GM18861 (cell line): ENCODE measurements around the gene LRRC7.
"Not testable (repeated sequence)": the region's sequence is repeated elsewhere in the genome, so short reads cannot be mapped to it uniquely, and the experiment has no call there.

ENCODE experiments used
- ATAC-seq: cut with Tn5 transposase; IDR thresholded peaks from one replicate; pipeline ENCODE4 v1.9.1; 2021; ENCODE audit not compliant: unreplicated experiment

Gene LRRC7

DNA sequence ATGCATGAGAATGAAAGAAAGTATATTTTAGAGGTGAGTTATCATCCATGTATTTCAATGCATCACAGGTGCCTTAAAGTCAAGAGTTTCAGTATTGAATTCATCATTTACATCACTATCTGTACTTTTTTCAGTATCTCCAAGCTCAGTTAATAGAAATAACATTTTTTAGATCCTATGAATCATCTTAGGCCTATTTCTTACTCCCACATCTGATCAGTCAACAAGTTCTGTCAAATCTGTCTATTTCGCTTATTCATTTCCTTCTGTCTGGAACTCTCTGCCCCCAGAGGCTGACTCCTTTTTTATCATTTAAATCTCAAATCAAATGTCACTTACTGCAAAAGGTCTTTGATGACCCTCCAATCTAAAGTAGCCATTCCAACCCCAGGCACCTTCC is 295.2 kb downstream of the LRRC7 start:
- ATAC-seq = no peak

DNA sequence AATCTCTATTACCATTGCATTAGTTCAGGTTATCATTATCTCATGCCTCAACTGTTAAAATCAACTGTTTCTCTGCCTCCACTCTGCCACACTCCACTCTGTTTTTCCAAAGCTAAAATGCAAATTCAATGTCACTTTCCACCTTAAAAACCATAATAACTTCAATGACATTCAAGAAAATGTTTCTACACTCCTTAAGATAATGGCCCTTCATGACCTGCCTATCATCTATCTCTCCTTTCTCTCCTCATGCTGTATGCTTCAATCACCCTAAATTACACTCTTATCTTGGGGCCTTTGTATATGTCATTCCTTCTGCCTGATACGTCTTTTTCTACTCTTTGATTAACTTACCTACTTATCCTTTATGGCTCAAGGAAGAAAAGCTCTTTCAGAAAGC is 296.0 kb downstream of the LRRC7 start:
- no peak for ATAC-seq

DNA sequence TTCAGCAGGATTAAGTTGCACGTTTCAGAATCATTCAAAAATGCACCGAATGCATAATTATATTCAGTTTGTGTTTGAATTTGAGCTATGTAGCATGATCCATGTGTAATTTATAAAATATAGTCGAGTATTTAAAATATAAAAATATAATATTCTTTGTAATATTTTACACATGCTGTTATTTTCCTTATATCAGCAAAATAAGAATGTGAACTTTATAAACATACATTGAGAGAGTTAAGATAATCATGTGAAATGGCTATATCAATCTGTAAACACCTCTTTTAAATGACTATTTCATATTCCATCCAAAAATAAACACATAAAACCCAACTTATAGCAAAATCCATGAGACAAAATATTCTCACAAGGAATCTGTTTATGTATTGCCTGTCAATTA is 303.7 kb downstream of the LRRC7 start:
- no peak for ATAC-seq

DNA sequence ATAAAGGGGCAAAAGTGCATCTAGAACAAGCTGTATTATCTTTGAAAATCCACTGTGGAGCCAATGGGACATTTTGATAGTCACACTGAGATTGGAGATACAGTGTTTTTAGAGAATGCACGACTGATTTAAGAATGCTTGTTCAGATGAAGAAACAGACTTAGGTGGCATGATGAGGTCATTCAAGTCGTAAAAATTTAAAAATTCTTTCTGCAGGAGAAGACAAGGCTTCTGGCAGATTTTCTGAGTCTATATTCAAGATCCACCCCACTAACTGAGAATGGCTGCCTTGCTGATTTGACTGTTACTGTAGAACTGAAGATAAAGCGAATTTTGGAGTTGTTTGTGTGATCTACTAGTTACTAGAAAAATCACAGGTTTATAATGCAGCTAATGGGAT is 310.6 kb downstream of the LRRC7 start:
- no peak for ATAC-seq

DNA sequence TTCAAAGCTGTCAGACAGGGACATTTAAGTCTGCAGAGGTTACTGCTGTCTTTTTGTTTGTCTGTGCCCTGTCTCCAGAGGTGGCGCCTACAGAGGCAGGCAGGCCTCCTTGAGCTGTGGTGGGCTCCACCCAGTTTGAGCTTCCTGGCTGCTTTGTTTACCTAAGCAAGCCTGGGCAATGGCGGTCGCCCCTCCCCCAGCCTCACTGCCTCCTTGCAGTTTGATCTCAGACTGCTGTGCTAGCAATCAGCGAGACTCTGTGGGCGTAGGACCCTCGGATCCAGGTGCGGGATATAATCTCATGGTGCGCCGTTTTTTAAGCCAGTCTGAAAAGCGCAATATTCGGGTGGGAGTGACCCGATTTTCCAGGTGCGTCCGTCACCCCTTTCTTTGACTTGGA is 320.3 kb downstream of the LRRC7 start:
- not testable (repeated sequence) for ATAC-seq

DNA sequence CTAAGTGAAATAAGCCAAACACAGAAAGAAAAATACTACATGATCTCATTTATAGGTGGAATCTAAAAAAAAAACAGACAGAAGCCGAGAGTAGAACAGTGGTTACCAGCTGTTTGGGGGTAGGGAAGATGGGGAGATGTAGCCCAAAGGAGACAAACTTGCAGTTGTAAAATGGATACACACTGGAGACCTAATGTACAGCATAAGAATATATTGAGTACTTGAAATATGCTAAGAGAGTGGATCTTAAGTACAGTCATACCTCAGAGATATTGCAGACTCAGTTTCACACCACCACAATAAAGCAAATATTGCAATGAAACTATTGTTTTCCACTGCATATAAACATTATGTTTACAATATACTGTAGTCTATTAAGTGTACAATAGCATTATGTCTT is 320.9 kb downstream of the LRRC7 start:
- ATAC-seq = no peak

DNA sequence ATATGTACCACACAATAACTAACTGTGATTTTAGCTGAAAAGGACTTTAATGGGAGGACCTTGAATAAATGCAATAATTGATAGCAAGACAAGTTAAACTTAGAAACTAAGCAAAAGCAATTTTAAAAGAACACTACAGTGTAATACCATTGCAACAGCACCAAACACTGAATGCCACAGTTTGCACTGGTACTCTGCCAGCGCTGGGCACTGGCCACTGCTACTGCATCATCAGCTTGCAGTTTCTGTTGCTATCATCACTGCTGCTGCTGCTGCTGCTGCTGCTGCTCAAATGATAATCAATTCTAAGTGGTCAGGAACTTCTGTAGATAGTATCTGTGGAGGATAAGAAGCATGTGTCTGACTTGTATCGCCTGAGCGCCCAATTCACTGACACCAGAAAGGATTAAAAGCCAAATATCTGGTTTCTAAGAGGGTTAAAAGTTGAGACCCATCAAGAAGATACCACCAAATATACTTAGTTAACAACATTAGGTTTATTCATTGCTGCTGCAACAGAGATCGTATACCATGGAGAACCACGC is 330.8 kb downstream of the LRRC7 start:
- no peak for ATAC-seq

DNA sequence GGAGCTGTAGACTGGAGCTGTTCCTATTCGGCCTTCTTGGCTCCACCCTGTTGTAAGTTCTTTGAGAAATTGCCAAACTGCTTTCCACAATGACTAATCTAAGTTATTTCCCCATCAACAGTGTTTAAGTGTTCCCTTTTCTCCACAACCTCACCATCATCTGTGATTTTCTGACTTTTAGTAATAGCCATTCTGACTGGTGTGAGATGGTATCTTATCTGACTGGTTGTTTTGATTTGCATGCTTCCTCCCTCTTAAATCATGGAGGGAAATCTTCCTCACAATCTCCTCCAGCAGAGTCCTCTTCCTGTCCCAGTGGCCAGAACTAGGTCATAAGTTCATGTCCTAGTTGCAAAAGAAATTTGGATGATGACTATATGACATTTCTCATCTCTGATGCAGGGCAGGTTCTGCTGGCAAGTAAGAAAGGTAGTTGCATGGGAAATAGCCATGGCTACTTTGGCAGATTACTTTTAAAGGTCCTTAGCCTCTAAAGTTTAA is 343.6 kb downstream of the LRRC7 start:
- ATAC-seq = no peak

DNA sequence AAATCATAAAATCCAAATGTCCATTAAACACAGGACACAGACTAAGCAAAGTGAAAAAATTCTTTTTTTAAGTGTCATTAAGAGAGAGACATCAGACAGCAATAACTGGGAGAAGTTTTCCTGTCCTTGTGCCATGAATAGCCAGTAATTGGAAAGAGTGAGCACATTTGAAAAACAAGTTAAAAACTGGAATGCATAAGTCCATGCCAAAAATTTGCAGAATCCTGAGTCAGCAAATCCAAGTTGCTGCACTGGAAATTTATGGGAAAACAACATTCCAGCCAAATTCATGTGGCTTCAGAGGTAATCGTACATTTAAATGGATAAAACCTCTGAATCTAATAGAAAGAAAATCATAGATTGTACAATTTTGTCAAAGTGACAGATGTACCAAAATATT is 346.3 kb downstream of the LRRC7 start:
- no peak for ATAC-seq

DNA sequence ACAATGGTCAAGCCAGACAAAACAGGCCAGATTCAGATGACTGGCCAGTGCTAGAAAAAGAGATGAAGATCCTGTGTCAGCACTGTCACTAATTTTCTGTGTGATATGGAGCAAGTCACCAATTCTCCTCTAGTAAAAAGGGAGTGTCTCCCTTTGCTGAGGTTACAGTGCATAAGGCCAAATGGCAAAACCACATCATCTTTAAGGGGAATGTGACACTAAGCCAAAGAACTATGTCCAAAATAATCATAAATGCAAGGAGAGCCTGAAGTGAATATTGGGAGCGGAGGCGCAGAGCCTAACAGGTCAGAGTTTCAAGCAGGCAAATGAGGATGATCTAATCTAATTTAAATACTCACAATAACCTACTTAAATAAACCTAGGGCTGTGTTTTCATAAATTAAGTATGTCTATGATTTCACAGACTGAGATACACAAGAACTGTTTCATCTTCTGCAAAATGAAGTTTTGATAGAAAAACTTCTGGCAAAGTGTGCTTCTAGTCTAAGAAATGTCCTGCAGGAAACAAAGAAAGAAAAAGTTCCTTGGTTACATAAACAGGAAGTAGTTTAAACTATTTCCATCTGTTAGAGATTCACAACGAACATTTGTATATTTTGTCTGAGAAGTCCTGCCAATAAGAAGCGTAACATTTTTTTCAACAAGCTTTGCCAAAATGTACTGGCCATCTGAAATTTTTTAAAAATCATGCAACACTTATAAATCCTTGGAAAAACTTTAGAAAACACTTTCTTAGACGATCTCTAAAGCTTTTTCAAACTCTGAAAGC is 347.4 kb downstream of the LRRC7 start:
- ATAC-seq = no peak

DNA sequence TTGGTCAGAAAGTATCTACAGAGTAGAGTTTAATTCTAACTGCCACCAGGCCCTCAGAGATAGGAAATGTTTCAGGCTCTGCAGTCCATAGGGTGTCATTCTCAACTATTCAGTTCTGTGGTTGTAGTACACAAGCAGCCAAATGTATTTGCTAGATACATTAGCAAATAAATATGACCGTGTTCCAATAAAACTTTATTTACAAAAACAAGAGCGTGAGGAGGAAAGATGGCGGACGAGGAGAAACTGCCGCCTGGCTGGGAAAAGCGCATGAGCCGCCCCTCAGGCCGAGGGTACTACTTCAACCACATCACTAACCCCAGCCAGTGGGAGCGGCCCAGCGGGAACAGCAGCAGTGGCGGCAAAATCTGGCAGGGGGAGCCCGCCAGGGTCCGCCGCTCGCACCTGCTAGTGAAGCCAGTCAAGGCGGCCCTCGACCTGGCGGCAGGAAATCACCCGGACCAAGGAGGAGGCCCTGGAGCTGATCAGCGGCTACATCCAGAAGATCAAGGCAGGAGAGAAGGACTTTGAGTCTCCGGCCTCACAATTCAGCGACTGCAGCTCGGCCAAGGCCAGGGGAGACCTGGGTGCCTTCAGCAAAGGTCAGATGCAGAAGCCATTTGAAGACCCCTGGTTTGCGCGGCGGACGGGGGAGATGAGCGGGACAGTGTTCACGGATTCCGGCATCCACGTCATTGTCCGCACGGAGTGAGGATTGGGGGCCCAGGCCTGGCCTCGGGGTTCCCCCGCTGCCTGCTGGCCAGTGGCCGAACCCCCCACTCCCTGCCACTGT is 351.6 kb downstream of the LRRC7 start:
- no peak for ATAC-seq

DNA sequence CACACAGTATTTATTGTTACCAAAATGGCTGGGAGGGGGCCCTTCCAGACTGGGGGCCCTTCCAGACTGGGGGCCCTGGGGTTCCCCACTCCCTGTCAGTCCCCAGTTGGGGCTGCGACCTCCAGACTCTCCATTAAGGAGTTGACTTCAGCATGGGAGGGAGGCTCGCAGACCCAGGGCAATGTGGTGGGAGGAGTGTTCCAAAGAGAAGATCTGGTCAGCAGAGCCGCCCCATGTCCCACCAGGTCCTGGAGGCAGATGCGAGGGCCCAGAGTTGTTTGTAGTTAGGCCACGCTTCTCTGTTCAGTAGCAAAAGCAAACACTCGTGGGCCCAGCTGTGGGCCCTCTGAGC is 352.2 kb downstream of the LRRC7 start:
- no peak for ATAC-seq

DNA sequence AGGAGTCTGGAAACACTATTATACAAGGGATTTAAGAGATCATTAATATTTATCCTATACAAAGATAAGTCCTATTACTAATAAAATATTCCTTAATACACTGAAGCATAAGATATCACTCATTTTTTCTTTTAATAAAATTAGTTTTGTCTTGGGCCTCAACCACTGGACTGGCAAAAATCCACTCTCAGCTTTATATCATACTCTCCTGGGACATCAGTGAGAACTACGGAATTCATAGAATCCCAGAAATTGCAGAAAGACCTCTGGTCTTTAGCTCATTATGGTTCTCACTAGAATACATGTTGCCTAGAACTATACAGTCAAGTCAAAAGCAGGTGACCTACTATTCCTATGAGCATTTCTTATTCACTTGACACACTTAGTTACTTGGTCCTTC is 352.7 kb downstream of the LRRC7 start:
- ATAC-seq = no peak

DNA sequence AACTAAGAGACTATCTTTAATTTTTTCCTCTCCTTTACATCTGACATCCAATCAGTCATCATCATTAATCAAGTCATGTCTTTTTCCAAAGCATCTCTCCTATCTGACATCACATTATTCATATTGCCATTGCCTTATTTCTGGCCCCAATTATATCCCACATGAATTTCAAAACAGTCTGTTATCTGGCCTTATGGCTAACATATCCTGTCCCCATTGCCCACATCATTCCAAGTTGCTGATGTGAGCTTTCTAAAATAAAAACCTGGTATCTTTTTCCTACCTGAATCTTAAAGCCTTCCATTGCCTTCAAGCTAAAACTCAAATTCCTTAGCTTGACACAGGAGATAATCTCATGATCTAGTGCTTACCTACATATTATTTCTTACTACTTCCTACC is 353.8 kb downstream of the LRRC7 start:
- ATAC-seq = no peak

DNA sequence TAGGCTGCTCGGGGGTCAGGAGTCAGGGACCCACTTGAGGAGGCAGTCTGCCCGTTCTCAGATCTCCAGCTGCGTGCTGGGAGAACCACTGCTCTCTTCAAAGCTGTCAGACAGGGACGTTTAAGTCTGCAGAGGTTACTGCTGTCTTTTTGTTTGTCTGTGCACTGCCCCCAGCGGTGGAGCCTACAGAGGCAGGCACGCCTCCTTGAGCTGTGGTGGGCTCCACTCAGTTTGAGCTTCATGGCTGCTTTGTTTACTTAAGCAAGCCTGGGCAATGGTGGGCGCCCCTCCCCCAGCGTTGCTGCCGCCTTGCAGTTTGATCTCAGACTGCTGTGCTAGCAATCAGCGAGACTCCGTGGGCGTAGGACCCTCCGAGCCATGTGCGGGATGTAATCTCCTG is 360.5 kb downstream of the LRRC7 start:
- not testable (repeated sequence) for ATAC-seq

DNA sequence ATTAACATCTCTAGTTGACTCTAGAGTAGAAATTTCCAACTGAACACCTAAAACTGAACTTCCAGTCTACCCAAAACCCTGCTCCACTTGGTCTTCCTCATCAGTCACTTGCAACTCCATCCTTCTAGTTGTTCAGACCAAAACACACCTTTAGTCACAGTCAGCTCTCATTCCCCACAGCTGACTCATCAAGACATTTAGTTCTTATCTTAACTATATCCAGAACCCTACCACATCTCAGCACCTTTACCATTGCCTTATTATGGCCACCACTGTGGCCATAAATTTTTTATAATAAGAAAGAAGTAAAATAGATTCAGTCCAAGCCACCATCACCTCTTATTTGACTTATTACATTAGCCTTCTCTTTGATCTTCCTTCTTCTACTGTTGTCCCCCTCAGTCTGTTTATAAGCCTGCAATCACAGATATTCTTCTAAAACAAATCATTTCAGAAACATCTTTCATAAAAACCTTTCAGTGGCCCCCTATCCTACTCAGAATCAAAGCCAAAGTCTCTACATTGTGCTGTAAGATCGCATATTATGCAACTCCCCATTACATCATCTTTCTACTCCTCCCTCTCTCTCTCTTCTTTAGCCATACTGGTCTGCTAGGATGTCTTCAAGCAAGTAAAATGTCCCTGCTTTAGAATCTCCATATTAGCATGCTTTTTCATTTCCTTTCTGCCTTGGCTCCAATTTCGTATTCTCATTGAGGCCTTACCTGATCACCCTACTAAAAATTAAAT is 361.8 kb downstream of the LRRC7 start:
- no peak for ATAC-seq

DNA sequence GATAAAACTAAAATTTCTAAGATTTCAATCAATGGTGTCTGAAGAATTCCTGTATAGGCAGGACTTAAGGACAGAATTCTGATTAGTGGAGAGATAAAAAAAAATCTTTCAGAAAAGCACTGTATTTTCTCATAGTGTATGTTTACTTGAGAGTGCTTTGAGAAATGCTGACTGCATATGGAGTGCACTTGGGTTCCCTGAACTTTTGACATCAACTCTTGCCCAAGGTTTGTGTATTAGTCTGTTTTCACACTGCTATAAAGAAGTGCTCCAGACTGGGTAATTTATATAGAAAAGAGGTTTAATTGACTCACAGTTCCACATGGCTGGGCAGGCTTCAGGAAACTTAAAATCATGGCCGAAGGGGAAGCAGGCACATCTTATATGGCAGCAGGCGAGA is 362.7 kb downstream of the LRRC7 start:
- ATAC-seq = no peak

DNA sequence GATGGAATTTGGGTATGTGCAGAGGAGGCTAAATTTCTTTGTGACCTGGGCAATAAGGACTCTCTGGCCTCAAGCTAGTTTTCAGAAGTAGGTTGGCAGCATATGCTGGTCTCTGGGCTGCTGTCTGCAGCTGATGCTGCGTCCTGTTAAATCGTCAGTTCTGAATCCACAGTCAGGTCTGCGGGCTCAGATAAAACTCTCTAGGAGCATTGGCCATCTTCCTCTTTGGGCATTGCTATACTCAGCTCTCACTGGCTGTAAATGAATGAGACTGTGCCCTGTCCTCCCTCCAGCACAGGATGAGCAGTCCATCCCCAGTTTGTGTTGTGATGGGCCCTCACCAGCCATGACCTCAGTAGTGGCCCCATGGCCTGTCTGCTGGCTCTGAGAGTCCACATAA is 365.0 kb downstream of the LRRC7 start:
- ATAC-seq = no peak

DNA sequence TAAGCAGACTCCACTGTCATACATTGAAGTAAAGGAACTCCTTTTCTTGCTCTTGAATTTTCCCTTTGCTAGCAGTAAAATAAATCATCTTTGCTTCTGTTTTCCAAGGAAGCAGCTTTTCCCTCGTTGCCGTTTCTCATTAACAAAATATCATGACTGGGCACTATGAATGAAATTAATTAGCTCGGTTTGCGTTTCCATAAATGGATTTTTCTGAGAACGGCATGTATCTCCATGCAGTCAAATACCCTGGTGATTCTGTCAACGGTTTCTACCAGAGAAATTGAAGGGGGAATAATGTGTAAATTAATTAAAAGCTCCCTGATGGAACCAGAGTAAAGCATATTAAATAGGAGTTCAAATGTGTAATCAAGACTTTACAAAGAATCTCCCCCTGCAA is 372.5 kb downstream of the LRRC7 start:
- ATAC-seq = no peak

DNA sequence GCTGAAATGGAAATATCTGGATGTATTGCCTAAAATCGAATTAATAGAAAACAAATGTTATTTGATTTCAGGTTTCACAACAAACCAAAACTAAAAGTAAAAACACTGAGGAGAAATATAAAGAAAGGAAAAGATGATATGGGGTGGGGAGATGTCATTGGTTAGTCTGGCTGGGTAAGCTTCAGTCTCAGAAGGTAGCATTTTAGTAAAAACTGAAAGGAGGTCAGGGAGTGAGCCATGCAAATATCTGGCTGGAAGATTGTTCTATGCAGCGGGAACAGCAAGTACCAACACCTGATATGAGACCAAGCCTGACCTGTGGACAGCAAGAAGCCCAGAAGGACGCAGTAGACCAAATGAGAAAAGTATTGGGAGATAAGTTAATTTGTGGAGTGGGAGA is 373.1 kb downstream of the LRRC7 start:
- no peak for ATAC-seq

DNA sequence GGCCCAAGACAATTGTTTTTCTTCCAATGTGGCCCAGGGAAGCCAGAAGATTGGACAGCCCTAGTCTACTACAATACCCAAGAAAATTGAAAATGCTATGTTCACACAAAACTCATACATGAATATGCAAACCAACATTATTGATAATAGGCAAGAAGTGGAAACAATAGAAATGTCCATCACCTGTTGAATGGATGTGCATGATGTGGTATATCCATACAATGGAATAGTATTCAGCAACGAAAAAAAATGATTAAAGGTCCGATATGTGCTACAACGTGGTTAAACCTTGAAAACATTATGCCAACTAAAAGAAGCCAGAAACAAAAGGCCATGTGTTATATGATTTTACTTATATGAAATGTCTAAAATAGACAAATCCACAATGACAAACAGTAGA is 375.3 kb downstream of the LRRC7 start:
- ATAC-seq = no peak
